Gastroesophageal sphincter (tissue), 4 donors: Measurements from ENCODE around the gene PRMT9. TPM values are rescaled to one million over a fixed set of nuclear protein-coding genes. Genes with fewer than 3 reads are reported as not detected.

Experiments
- ATAC-seq: fragments of 150-250 bp; one replicate; pipeline ENCODE4 v1.9.1; 2016; ENCODE audit warnings: mild to moderate bottlenecking, moderate library complexity
- H3K27ac ChIP-seq, 4 donors: fragments of 200-600 bp; sonication (generic) in 3 of 4; 1 replicate in 3 of 4; 2 replicates in 1 of 4; pipeline ENCODE4 v1.5.1; 2016 to 2019
- H3K27me3 ChIP-seq: fragments of 200-600 bp; sonication (generic); one replicate; pipeline ENCODE4 v1.5.1; 2019
- H3K36me3 ChIP-seq, 2 donors: fragments of 200-600 bp; sonication (generic); one replicate each; pipeline ENCODE4 v1.5.1; 2019; ENCODE audit warnings: control low read depth in 1 of 2
- H3K4me1 ChIP-seq, 3 donors: fragments of 200-600 bp; sonication (generic); 1 replicate in 2 of 3; 2 replicates in 1 of 3; pipeline ENCODE4 v1.5.1; 2016 to 2019; ENCODE audit warnings: control low read depth in 2 of 3
- H3K4me3 ChIP-seq, 2 donors: fragments of 200-600 bp; sonication (generic); one replicate each; pipeline ENCODE4 v1.5.1; 2019; ENCODE audit warnings: mild to moderate bottlenecking in 1 of 2, moderate library complexity in 1 of 2
- H3K9me3 ChIP-seq, 3 donors: fragments of 200-600 bp; sonication (generic); one replicate each; pipeline ENCODE4 v1.5.1; 2017 to 2019; ENCODE audit warnings: control low read depth in 2 of 3
- CTCF ChIP-seq, 4 experiments: fragments of 200-600 bp in 2 of 4; fragments of 450-650 bp in 2 of 4; sonication (generic) in 1 of 4; IDR thresholded peaks; one replicate each; pipeline ENCODE4 v1.5.1; 2017 to 2019; ENCODE audit warnings: antibody characterized with exemption in 4 of 4, mild to moderate bottlenecking in 2 of 4, moderate library complexity in 2 of 4
- EP300 ChIP-seq: sonication (generic); formaldehyde crosslinking; IDR thresholded peaks from one replicate; pipeline ENCODE4 v1.6.1; 2017; ENCODE audit warnings: antibody characterized with exemption, mild to moderate bottlenecking
- POLR2A ChIP-seq, 2 donors: fragments of 450-650 bp; IDR thresholded peaks; one replicate each; pipeline ENCODE4 v1.6.1; 2017; ENCODE audit warnings: antibody characterized with exemption in 2 of 2, mild to moderate bottlenecking in 2 of 2, moderate library complexity in 1 of 2
- POLR2AphosphoS5 ChIP-seq: sonication (generic); formaldehyde crosslinking; IDR thresholded peaks from one replicate; pipeline ENCODE4 v1.6.1; 2017; ENCODE audit warnings: antibody characterized with exemption
- WGBS, 2 donors: methylation state at CpG; one replicate each; pipeline ENCODE4 v1.1.5; 2018; ENCODE audit warnings: low coverage in 1 of 2; 5-methylcytosine and 5-hydroxymethylcytosine counted together
- total RNA-seq, 4 donors: library from RNA; depleted of rRNA; stranded (reverse); fragments of >200 nt; gene quantifications; one replicate each; pipeline ENCODE4 v1.1.0, GENCODE V29; 2016

PRMT9 gene
- total RNA-seq, 4 donors from 2014 or later: 5.3 to 10.7 (median 9.0) TPM

- Histone ChIP-seq H3K4me1 (no peaks in the 10 kb centered on the region), H3K27me3 (no peaks in the 10 kb centered on the region), H3K36me3 (peaks cover 3 to 88% of the 10 kb centered on the region in 2 donors), H3K27ac (no peak overlapping the region), H3K4me3 (no peak overlapping the region), H3K9me3 (no peaks in the 10 kb centered on the region)
- 53 to 69% methylated on average over 1 of the region's 1 CpG for WGBS, 2 donors
- TF ChIP-seq POLR2A (IDR thresholded peaks at IDR 0.05) (no peak), EP300 (no peak), POLR2AphosphoS5 (no peak), CTCF (IDR thresholded peaks at IDR 0.05) (no peak)
- ATAC-seq: no peak
These were observed 45.6 kb downstream of the PRMT9 start for GRCh38 chr4:147638365-147638764.

- H3K9me3 ChIP-seq: no peaks in the 10 kb centered on the region
- no peak overlapping the region for H3K27ac ChIP-seq
- H3K36me3 ChIP-seq: peaks cover 3 to 90% of the 10 kb centered on the region in 2 donors
- no peaks in the 10 kb centered on the region for H3K4me1 ChIP-seq
- H3K4me3 ChIP-seq: no peak overlapping the region
- TF ChIP-seq EP300 (no peak), POLR2AphosphoS5 (no peak), CTCF (IDR thresholded peaks at IDR 0.05) (no peak), POLR2A (IDR thresholded peaks at IDR 0.05) (no peak)
- ATAC-seq: no peak
- H3K27me3 ChIP-seq: no peaks in the 10 kb centered on the region
These were observed 48.6 kb downstream of the PRMT9 start for GRCh38 chr4:147635348-147635747.

GRCh38 chr4:147633643-147634042, 50.3 kb downstream of the PRMT9 start:
- H3K9me3 ChIP-seq: no peaks in the 10 kb centered on the region
- H3K36me3 ChIP-seq: peaks cover 3 to 98% of the 10 kb centered on the region in 2 donors
- no peak for TF ChIP-seq POLR2A (IDR thresholded peaks at IDR 0.05)
- no peak for TF ChIP-seq CTCF (IDR thresholded peaks at IDR 0.05)
- TF ChIP-seq POLR2AphosphoS5: no peak
- TF ChIP-seq EP300: no peak
- H3K27ac ChIP-seq: no peak overlapping the region
- no peak overlapping the region for H3K4me3 ChIP-seq
- no peaks in the 10 kb centered on the region for H3K4me1 ChIP-seq
- no peaks in the 10 kb centered on the region for H3K27me3 ChIP-seq
- no peak for ATAC-seq
- 92 to 100% methylated on average over 1 of the region's 1 CpG for WGBS, 2 donors

GRCh38 chr4:147633113-147633512, 50.9 kb downstream of the PRMT9 start:
- Histone ChIP-seq H3K4me3 (no peak overlapping the region), H3K4me1 (no peaks in the 10 kb centered on the region), H3K27me3 (no peaks in the 10 kb centered on the region), H3K36me3 (peaks cover 3 to 98% of the 10 kb centered on the region in 2 donors), H3K27ac (no peak overlapping the region), H3K9me3 (no peaks in the 10 kb centered on the region)
- no peak for TF ChIP-seq CTCF (IDR thresholded peaks at IDR 0.05)
- no peak for TF ChIP-seq EP300
- TF ChIP-seq POLR2A (IDR thresholded peaks at IDR 0.05): no peak
- ATAC-seq: no peak
- 81 to 100% methylated on average over 2 to 3 of the region's 3 CpGs for WGBS, 2 donors

- Histone ChIP-seq H3K27me3 (no peaks in the 10 kb centered on the region), H3K4me3 (no peak overlapping the region), H3K9me3 (no peaks in the 10 kb centered on the region), H3K4me1 (no peaks in the 10 kb centered on the region), H3K27ac (no peak overlapping the region), H3K36me3 (peaks cover 3 to 98% of the 10 kb centered on the region in 2 donors)
- ATAC-seq: no peak
- TF ChIP-seq EP300: no peak
- TF ChIP-seq POLR2AphosphoS5: no peak
- no peak for TF ChIP-seq POLR2A (IDR thresholded peaks at IDR 0.05)
- no peak for TF ChIP-seq CTCF (IDR thresholded peaks at IDR 0.05)
- WGBS, 2 donors: 71 to 100% methylated on average over 1 of the region's 1 CpG
These were observed 53.9 kb downstream of the PRMT9 start for GRCh38 chr4:147629783-147630730.
